ENCODE results near the gene KIF22.
A peak's percentile ranks its signal among the peaks of the same experiment; 100 is the strongest.

The KIF22 gene

DNA sequence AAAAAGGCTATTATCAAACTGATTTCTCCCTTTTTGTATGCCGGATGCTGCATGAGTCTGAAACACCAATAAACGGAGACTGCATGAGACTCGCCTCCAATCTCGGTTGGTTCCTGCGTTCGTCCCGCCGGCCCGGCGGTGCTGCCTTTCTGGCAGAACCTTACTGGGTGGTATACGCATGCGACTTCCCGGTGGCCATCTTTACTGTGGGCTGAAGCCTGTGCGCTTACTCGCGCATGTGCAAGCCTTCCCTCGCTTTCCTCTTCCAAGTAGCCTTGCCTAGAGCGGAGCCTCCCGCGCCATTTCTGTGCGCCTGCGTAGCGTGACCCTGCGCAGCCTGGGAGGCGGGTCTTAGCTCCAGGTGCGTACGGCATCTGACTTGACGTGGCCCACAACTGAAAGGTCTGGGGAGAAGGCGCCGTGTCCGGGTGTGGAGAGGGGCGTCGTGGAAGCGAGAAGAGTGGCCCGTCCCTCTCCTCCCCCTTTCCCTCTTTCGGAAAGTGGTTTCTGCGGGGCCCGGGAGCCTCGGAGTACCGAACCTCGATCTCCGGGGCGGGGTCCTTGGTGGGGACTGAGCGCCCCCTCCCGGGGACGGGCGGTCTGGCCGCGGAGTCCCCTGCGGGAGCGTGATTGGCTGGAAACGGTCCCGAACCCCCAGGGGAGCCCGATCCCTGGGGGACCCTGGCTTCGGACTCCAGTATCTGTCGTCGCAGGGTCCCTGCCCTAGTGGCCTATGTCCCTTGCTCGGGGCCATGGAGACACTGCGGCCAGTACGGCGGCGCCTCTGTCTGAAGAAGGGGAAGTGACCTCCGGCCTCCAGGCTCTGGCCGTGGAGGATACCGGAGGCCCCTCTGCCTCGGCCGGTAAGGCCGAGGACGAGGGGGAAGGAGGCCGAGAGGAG is 25.5 kb downstream of the KIF22 start, which contains the start of gene PAGR1:
TSS of gene PAGR1 (plus strand) at position 360 of the 901 bp plus-strand sequence. CDS start at position 734, 374 bp downstream.
- ChIA-PET CTCF (interaction anchor here (0.6 to 6.1 kb wide), 19 partner anchors 9 to 1200 kb away, joined by 3 to 52 read pairs (median 4); partner anchors contain the start of gene MAZ), POLR2A (interaction anchor here (0.6 to 10.8 kb wide), 32 partner anchors 9 to 1226 kb away, joined by 3 to 176 read pairs (median 4); partner anchors contain the start of genes ASPHD1, C16orf92, HSD3B7 and KCTD13)
- DNase-seq (ENCODE audit: extremely low spot score), result peak; percentile 99
- TF ChIP-seq, protein P1, sequence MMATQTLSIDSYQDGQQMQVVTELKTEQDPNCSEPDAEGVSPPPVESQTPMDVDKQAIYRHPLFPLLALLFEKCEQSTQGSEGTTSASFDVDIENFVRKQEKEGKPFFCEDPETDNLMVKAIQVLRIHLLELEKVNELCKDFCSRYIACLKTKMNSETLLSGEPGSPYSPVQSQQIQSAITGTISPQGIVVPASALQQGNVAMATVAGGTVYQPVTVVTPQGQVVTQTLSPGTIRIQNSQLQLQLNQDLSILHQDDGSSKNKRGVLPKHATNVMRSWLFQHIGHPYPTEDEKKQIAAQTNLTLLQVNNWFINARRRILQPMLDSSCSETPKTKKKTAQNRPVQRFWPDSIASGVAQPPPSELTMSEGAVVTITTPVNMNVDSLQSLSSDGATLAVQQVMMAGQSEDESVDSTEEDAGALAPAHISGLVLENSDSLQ (IDR thresholded peaks at IDR 0.05), result no peak
- TF ChIP-seq LEF1 (IDR thresholded peaks at IDR 0.05; ENCODE audit: borderline replicate concordance), result no peak
- no peak for TF ChIP-seq L3MBTL2 (conservative IDR thresholded peaks at IDR 0.05)
- no peak for TF ChIP-seq ZNF384 (IDR thresholded peaks at IDR 0.05)
- no peak for TF ChIP-seq SP1 (IDR thresholded peaks at IDR 0.05)
- TF ChIP-seq HDGF (IDR thresholded peaks at IDR 0.05; ENCODE audit: borderline replicate concordance), result no peak
- TF ChIP-seq FOXM1 (IDR thresholded peaks at IDR 0.05; ENCODE audit: borderline replicate concordance), result no peak
- TF ChIP-seq ELF4 (IDR thresholded peaks at IDR 0.05), result no peak
- no peak for TF ChIP-seq BHLHE40 (IDR thresholded peaks at IDR 0.05; ENCODE audit: borderline replicate concordance)
- no peak for TF ChIP-seq FOXK2 (IDR thresholded peaks at IDR 0.05)
- TF ChIP-seq ARNT (IDR thresholded peaks at IDR 0.05), result no peak
- TF ChIP-seq NFRKB (IDR thresholded peaks at IDR 0.05), result no peak

DNA sequence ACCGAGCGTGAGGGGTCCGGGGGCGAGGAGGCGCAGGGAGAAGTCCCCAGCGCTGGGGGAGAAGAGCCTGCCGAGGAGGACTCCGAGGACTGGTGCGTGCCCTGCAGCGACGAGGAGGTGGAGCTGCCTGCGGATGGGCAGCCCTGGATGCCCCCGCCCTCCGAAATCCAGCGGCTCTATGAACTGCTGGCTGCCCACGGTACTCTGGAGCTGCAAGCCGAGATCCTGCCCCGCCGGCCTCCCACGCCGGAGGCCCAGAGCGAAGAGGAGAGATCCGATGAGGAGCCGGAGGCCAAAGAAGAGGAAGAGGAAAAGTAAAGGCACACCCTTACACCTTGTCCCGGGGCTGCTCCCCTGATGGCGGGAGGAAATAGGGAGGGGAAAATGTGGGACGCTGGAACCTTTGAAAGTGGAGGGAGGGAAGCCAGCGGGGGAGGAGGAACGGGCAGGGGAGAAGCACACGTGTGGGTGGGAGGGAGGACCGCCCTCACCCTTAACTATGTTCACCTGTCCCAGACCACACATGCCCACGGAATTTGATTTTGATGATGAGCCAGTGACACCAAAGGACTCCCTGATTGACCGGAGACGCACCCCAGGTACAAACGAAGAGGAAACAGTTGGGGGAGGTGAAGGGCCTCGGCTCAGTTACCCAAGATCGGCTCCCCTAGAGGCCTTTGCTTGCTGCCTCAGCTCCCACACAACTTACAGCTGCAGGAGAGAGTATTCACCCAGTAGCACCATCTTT is 26.3 kb downstream of the KIF22 start:
- peak; percentile 72 for DNase-seq (ENCODE audit: extremely low spot score)
- POLR2A ChIA-PET, result interaction anchor here (0.6 to 10.8 kb wide), 17 partner anchors 10 to 1226 kb away, joined by 3 to 176 read pairs (median 6); partner anchors contain the start of genes HSD3B7, KCTD13, MAZ and QPRT
- TF ChIP-seq ARNT (IDR thresholded peaks at IDR 0.05) (no peak), ZNF384 (IDR thresholded peaks at IDR 0.05) (no peak), L3MBTL2 (conservative IDR thresholded peaks at IDR 0.05) (no peak), SP1 (IDR thresholded peaks at IDR 0.05) (no peak), SUZ12 (IDR thresholded peaks at IDR 0.05) (no peak), FOXA1 (IDR thresholded peaks at IDR 0.05) (no peak), FOXK2 (IDR thresholded peaks at IDR 0.05) (no peak), FOXM1 (IDR thresholded peaks at IDR 0.05; ENCODE audit: borderline replicate concordance) (no peak), NFRKB (IDR thresholded peaks at IDR 0.05) (no peak), CTBP1 (IDR thresholded peaks at IDR 0.05; ENCODE audit: borderline replicate concordance) (no peak), HDGF (IDR thresholded peaks at IDR 0.05; ENCODE audit: borderline replicate concordance) (no peak), ELF4 (IDR thresholded peaks at IDR 0.05) (no peak)
- CTCF ChIA-PET, result interaction anchor here (0.6 to 6.1 kb wide), 12 partner anchors 10 to 1199 kb away, joined by 3 to 52 read pairs (median 4); partner anchors contain the start of genes KCTD13 and MAZ

DNA sequence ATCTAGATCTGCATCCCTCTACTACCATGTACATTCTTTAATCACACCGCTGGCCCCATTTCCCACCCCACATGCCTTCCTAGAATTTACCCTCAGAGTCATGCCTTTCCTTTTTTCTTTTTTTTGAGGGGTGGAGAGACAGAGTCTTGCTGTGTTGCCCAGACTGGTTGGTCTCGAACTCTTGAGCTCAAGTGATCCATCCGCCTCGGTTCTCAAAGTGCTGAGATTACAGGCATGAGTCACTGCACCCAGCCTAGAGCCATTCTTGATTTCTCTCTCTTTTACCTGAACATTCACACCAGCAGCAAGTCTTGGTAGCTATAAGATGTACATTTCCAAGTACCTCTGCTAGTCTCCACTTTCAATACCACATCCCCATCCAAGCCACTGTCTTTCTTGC is 27.5 kb downstream of the KIF22 start:
- DNase-seq (ENCODE audit: extremely low spot score), result no peak
- no peak for TF ChIP-seq FOXK2 (IDR thresholded peaks at IDR 0.05)
- TF ChIP-seq, protein P1 (IDR thresholded peaks at IDR 0.05), result no peak
- no peak for TF ChIP-seq LEF1 (IDR thresholded peaks at IDR 0.05; ENCODE audit: borderline replicate concordance)
- TF ChIP-seq SP1 (IDR thresholded peaks at IDR 0.05), result no peak
- no peak for TF ChIP-seq SUZ12 (IDR thresholded peaks at IDR 0.05)
- no peak for TF ChIP-seq BHLHE40 (IDR thresholded peaks at IDR 0.05; ENCODE audit: borderline replicate concordance)
- TF ChIP-seq HDGF (IDR thresholded peaks at IDR 0.05; ENCODE audit: borderline replicate concordance), result no peak
- ChIA-PET POLR2A (interaction anchor here (0.6 to 10.8 kb wide), 4 partner anchors 9 to 1185 kb away, joined by 3 to 176 read pairs (median 4); partner anchors contain the start of genes HIRIP3 and MAZ), CTCF (interaction anchor here (0.7 to 6.1 kb wide), 8 partner anchors 11 to 1166 kb away, joined by 3 to 52 read pairs (median 4); partner anchors contain the start of genes KCTD13 and MAZ)

DNA sequence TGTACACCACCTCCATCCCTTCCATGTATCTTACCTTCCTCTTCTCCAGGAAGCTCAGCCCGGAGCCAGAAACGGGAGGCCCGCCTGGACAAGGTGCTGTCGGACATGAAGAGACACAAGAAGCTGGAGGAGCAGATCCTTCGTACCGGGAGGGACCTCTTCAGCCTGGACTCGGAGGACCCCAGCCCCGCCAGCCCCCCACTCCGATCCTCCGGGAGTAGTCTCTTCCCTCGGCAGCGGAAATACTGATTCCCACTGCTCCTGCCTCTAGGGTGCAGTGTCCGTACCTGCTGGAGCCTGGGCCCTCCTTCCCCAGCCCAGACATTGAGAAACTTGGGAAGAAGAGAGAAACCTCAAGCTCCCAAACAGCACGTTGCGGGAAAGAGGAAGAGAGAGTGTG is 29.0 kb downstream of the KIF22 start:
- no peak for DNase-seq (ENCODE audit: extremely low spot score)
- TF ChIP-seq CTBP1 (IDR thresholded peaks at IDR 0.05; ENCODE audit: borderline replicate concordance) (no peak), FOXA1 (IDR thresholded peaks at IDR 0.05) (no peak), FOXK2 (IDR thresholded peaks at IDR 0.05) (no peak), SP1 (IDR thresholded peaks at IDR 0.05) (no peak)
- ChIA-PET CTCF (interaction anchor here (0.5 to 6.1 kb wide), 5 partner anchors 12 to 202 kb away, joined by 3 to 52 read pairs (median 4); no protein-coding TSS in a partner anchor), POLR2A (interaction anchor here (0.9 to 10.8 kb wide), 6 partner anchors 10 to 199 kb away, joined by 3 to 176 read pairs (median 4); partner anchors contain the start of genes KIF22 and MAZ)

DNA sequence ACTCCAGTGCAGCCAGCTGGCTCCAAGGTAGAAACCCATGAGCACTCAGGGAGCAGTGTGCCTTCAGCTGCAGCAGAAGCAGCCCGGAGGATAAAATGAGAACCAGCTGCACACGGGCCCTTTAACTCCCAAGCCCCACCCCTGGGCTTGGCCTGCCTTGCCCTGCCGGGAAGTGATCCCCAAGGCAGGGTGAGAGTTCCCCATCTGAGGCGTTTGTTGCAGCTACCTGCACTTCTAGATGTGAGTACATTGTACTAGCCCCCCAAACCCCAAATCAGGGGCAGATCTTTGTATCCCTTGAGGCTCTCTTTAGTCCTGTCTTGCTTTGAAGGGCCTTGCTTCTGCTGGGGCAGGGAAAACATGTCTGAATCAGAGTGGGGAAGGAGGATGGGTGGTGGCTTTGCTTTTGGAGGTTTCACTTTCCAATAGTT is 29.7 kb downstream of the KIF22 start, which contains the start of gene MVP:
TSS of gene MVP (plus strand) at position 192 of the 431 bp plus-strand sequence. CDS start 10,088 bp downstream, outside the sequence.
- no peak for TF ChIP-seq CTBP1 (IDR thresholded peaks at IDR 0.05; ENCODE audit: borderline replicate concordance)
- no peak for TF ChIP-seq FOXK2 (IDR thresholded peaks at IDR 0.05)
- TF ChIP-seq FOXM1 (IDR thresholded peaks at IDR 0.05; ENCODE audit: borderline replicate concordance), result no peak
- no peak for TF ChIP-seq NFRKB (IDR thresholded peaks at IDR 0.05)
- ChIA-PET POLR2A (interaction anchor here (0.9 to 10.8 kb wide), 7 partner anchors 9 to 246 kb away, joined by 3 to 176 read pairs (median 4); partner anchors contain the start of genes KIF22 and MAZ), CTCF (interaction anchor here (0.5 to 6.1 kb wide), 5 partner anchors 12 to 201 kb away, joined by 3 to 52 read pairs (median 4); no protein-coding TSS in a partner anchor)
- no peak for DNase-seq (ENCODE audit: extremely low spot score)
